GM19099 (cell line): ENCODE results near the gene IGSF21.

Source experiments
- POLR2A ChIP-seq: IDR thresholded peaks from 3 replicates; pipeline ENCODE4 v1.6.1; 2011; ENCODE audit warnings: low read depth; ENCODE audit not compliant: insufficient read length; ENCODE audit errors: extremely low read depth

Gene IGSF21

GRCh38 chr1:18090636-18091035 is 17.0 kb upstream of the IGSF21 start:
- no peak for TF ChIP-seq POLR2A

- TF ChIP-seq POLR2A: no peak
These were observed 15.7 kb upstream of the IGSF21 start for GRCh38 chr1:18091660-18092446.

DNA sequence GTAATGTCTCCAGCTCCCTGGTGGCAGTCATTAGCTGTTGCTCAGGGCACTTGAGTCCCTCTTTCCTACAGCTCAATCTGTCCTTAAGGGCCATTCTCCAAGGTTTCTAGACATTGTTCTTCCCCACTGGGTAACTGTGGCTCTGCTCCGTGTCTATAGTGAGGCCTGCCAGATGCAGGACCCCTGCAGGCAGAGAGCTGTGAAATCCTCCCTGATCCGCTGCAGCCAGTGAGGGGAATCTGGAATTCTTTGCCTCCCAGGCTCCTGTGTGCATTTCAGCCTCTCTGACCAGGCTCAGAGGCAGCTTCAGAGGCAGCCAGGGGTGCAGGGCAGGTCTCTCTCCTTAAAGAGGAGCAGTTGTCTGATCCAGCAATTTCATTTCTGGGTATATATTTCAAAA is 14.4 kb upstream of the IGSF21 start:
- no peak for TF ChIP-seq POLR2A

GRCh38 chr1:18093646-18094045 is 14.0 kb upstream of the IGSF21 start:
- TF ChIP-seq POLR2A: no peak

GRCh38 chr1:18094096-18094495 is 13.5 kb upstream of the IGSF21 start:
- TF ChIP-seq POLR2A: no peak

- no peak for TF ChIP-seq POLR2A
These were observed 10.4 kb upstream of the IGSF21 start for GRCh38 chr1:18097206-18097605.

- TF ChIP-seq POLR2A: no peak
These were observed 8.6 kb upstream of the IGSF21 start for GRCh38 chr1:18099026-18099425.

DNA sequence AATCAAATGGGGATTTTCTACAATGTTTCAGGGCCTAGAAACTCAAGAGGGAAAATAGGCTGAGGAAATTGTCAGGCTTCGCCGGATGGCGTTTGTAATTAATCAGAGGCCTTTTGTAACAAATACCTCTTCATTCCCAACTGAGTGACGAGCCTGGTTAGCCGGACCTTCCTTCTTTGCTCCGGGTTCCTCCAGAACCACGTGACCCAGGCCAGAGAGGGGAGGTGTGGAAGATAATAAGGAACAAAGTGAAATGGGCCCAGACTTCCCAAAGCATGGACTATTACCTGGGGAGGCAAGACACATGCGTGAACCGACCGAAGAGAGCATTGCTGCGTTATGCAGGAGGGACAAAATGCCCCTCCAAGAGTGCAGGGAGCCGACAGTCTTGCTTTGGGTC is 7.5 kb upstream of the IGSF21 start:
- TF ChIP-seq POLR2A: no peak

GRCh38 chr1:18100491-18101063 is 7.0 kb upstream of the IGSF21 start:
- TF ChIP-seq POLR2A: no peak

GRCh38 chr1:18101508-18101907 is 6.1 kb upstream of the IGSF21 start:
- no peak for TF ChIP-seq POLR2A

- no peak for TF ChIP-seq POLR2A
These were observed 3.7 kb upstream of the IGSF21 start for GRCh38 chr1:18103788-18104421.

- TF ChIP-seq POLR2A: no peak
These were observed 3.0 kb upstream of the IGSF21 start for GRCh38 chr1:18104546-18105100.

- no peak for TF ChIP-seq POLR2A
These were observed 2.4 kb upstream of the IGSF21 start for GRCh38 chr1:18105196-18105595.

GRCh38 chr1:18108299-18109057 is 880 bp downstream of the IGSF21 start:
- TF ChIP-seq POLR2A: no peak

GRCh38 chr1:18109058-18109755 is 1.6 kb downstream of the IGSF21 start:
- TF ChIP-seq POLR2A: no peak
